Uterine smooth muscle cell (primary cell): Measurements from ENCODE around the gene TMEM165. TPM values are rescaled to one million over a fixed set of nuclear protein-coding genes. Genes with fewer than 3 reads are reported as not detected.

Experiments
- total RNA-seq: library from RNA; depleted of rRNA; stranded (reverse); fragments of >200 nt; gene quantifications from 2 replicates; pipeline ENCODE4 v1.2.3, GENCODE V29; 2014

The TMEM165 gene
- 111 and 129 TPM in 2 replicates for total RNA-seq

DNA sequence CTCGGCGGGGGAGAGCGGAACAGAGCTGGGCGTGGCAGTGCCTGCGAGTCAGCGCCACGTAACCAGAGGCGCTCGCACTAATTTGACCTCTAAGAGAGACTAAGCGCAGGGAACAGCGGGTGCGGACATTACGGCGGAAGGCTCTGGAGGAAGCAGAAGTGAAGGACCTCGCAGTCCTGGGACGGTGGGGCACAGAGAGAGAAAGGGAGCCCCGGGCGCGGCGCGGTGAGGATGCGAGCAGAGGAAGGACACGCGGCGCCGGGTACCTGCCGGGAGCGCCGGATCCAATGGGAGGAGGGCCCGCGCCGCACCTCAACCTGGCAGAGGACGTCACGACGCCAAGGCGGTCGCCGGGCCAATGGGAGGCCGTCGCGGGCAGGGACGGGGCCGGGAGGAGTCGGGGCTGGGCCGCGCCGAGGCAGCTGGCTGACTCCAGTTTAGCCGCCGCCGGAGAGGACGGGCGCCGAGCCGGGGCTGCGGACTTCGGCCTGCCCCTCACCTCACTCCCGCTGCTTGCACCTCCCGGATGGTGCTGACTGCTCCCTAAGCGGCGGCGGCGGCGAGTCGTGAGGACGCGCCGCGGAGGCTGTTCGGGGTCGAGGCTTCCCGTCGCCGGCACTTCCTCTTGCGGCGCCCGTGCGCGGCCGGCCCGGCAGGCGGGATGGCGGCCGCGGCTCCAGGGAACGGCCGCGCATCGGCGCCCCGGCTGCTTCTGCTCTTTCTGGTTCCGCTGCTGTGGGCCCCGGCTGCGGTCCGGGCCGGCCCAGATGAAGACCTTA is at the start of gene TMEM165:
TMEM165 (plus strand) TSS at position 429 of the 779 bp plus-strand sequence; CDS start at position 662, 233 bp downstream.

GRCh38 chr4:55345980-55346850 is 49.5 kb upstream of the TMEM165 start, which contains the start of gene SRD5A3:
Gene SRD5A3 (plus strand): TSS chr4:55346242. CDS start chr4:55346337, 95 bp downstream.

Other genes starting within 250 kb of the TMEM165 start
- 7.5 and 8.1 TPM in 2 replicates for gene SRD5A3, start 49.7 kb upstream of the TMEM165 start, total RNA-seq
- 33.6 and 42.3 TPM in 2 replicates for gene CLOCK, start 151.0 kb downstream of the TMEM165 start, total RNA-seq
- gene PDCL2, start 196.3 kb downstream of the TMEM165 start, total RNA-seq = not detected in 2 replicates
- gene NMU, start 240.3 kb downstream of the TMEM165 start, total RNA-seq = 1.3 TPM in 1 of 2 replicates, not detected in the other